SK-N-SH treated with all-trans-retinoic acid at 6 μM for 48 hours (cell line): Measurements from ENCODE around the gene ACO2.

Experiments used
- ARNTL ChIP-seq: fragments of 450-650 bp; formaldehyde crosslinking; IDR thresholded peaks from 2 replicates; pipeline ENCODE4 v1.5.0; 2020; ENCODE audit warnings: low read depth, mild to moderate bottlenecking, moderate library complexity, borderline replicate concordance
- BACH2 ChIP-seq: fragments of 250-450 bp; sonication (Bioruptor Pico); IDR thresholded peaks from 2 replicates; pipeline ENCODE4 v1.9.0; 2021; ENCODE audit warnings: mild to moderate bottlenecking, borderline replicate concordance
- ESRRG ChIP-seq: fragments of 250-450 bp; sonication (Bioruptor Pico); IDR thresholded peaks from 2 replicates; pipeline ENCODE4 v1.6.1; 2021; ENCODE audit warnings: mild to moderate bottlenecking
- OSR1 ChIP-seq: fragments of 250-450 bp; sonication (Bioruptor Pico); IDR thresholded peaks from 2 replicates; pipeline ENCODE4 v1.8.0; 2022; ENCODE audit warnings: moderate library complexity, mild to moderate bottlenecking, inconsistent platforms
- SNAI2 ChIP-seq: fragments of 250-450 bp; sonication (Bioruptor Pico); IDR thresholded peaks from 2 replicates; pipeline ENCODE4 v1.5.0; 2020; ENCODE audit warnings: mild to moderate bottlenecking, moderate library complexity
- TCF4 ChIP-seq: fragments of 250-450 bp; sonication (Bioruptor Pico); IDR thresholded peaks from 2 replicates; pipeline ENCODE4 v1.8.0; 2021; ENCODE audit warnings: mild to moderate bottlenecking, moderate library complexity, borderline replicate concordance
- ZFP3 ChIP-seq: fragments of 250-450 bp; sonication (Bioruptor Pico); IDR thresholded peaks from 2 replicates; pipeline ENCODE4 v1.5.0; 2020; ENCODE audit warnings: mild to moderate bottlenecking, moderate library complexity
- ZNF70 ChIP-seq: fragments of 450-650 bp; formaldehyde crosslinking; IDR thresholded peaks from 2 replicates; pipeline ENCODE4 v1.5.0; 2020; ENCODE audit warnings: mild to moderate bottlenecking, moderate library complexity
- TF ChIP-seq, protein P1 (sequence below): fragments of 250-450 bp; sonication (Bioruptor Pico); IDR thresholded peaks from 2 replicates; pipeline ENCODE4 v1.8.0; 2020; ENCODE audit warnings: mild to moderate bottlenecking, moderate library complexity, borderline replicate concordance
- TF ChIP-seq, protein P2 (sequence below): fragments of 250-450 bp; sonication (Bioruptor Pico); IDR thresholded peaks from 2 replicates; pipeline ENCODE4 v1.5.0; 2020; ENCODE audit warnings: mild to moderate bottlenecking, moderate library complexity
- TF ChIP-seq, protein P3 (sequence below): fragments of 250-450 bp; sonication (Bioruptor Pico); IDR thresholded peaks from 2 replicates; pipeline ENCODE4 v1.5.1; 2021; ENCODE audit warnings: mild to moderate bottlenecking, moderate library complexity
- TF ChIP-seq, protein P4 (sequence below): fragments of 250-450 bp; sonication (Bioruptor Pico); IDR thresholded peaks from 2 replicates; pipeline ENCODE4 v1.8.0; 2021; ENCODE audit warnings: low read depth, mild to moderate bottlenecking, moderate library complexity, borderline replicate concordance

DNA sequence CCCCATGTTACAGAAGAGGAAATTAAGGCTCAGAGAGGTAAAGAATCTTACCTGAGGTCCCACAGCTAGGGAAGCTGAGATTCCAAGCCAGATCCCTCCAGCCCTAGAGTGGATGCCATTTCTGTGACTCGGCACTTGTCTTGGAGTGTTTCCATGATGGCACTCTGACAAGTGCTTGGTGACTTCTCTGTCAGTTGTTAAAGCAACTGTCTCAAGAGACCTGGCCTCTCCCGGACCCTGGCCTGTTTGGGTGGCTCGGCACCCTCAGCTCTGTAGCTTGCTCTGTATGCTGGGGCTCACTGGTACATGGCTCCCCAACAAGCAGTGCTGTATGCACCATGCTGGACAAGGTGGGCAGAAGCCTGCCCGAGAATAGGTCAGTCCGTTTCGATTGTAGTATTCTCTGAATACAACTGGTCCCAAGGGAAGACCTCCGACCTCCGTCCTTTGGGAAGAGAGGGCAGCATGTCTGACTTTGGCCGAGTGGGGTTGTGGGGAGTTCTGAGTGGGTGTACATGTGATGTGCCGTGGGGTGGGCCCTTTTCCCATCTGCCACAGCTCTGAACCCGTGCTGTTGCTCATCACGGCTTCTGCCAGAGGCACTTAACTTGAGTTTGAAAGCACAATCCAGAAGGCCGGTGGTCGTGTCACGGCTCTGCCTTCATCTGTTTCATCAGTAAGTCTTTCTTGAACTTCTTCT is 12.4 kb downstream of the ACO2 start:
- TF ChIP-seq SNAI2 (no peak), BACH2 (no peak), ESRRG (CRISPR knock-in tag) (no peak), OSR1 (CRISPR knock-in tag) (no peak), ZNF70 (CRISPR knock-in tag) (no peak), TCF4 (CRISPR knock-in tag) (no peak), ZFP3 (CRISPR knock-in tag) (no peak), ARNTL (CRISPR knock-in tag) (no peak)
- TF ChIP-seq, protein P1, sequence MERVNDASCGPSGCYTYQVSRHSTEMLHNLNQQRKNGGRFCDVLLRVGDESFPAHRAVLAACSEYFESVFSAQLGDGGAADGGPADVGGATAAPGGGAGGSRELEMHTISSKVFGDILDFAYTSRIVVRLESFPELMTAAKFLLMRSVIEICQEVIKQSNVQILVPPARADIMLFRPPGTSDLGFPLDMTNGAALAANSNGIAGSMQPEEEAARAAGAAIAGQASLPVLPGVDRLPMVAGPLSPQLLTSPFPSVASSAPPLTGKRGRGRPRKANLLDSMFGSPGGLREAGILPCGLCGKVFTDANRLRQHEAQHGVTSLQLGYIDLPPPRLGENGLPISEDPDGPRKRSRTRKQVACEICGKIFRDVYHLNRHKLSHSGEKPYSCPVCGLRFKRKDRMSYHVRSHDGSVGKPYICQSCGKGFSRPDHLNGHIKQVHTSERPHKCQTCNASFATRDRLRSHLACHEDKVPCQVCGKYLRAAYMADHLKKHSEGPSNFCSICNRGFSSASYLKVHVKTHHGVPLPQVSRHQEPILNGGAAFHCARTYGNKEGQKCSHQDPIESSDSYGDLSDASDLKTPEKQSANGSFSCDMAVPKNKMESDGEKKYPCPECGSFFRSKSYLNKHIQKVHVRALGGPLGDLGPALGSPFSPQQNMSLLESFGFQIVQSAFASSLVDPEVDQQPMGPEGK (CRISPR knock-in tag), result no peak
- TF ChIP-seq, protein P2, sequence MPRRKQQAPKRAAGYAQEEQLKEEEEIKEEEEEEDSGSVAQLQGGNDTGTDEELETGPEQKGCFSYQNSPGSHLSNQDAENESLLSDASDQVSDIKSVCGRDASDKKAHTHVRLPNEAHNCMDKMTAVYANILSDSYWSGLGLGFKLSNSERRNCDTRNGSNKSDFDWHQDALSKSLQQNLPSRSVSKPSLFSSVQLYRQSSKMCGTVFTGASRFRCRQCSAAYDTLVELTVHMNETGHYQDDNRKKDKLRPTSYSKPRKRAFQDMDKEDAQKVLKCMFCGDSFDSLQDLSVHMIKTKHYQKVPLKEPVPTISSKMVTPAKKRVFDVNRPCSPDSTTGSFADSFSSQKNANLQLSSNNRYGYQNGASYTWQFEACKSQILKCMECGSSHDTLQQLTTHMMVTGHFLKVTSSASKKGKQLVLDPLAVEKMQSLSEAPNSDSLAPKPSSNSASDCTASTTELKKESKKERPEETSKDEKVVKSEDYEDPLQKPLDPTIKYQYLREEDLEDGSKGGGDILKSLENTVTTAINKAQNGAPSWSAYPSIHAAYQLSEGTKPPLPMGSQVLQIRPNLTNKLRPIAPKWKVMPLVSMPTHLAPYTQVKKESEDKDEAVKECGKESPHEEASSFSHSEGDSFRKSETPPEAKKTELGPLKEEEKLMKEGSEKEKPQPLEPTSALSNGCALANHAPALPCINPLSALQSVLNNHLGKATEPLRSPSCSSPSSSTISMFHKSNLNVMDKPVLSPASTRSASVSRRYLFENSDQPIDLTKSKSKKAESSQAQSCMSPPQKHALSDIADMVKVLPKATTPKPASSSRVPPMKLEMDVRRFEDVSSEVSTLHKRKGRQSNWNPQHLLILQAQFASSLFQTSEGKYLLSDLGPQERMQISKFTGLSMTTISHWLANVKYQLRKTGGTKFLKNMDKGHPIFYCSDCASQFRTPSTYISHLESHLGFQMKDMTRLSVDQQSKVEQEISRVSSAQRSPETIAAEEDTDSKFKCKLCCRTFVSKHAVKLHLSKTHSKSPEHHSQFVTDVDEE (CRISPR knock-in tag), result no peak
- TF ChIP-seq, protein P3, sequence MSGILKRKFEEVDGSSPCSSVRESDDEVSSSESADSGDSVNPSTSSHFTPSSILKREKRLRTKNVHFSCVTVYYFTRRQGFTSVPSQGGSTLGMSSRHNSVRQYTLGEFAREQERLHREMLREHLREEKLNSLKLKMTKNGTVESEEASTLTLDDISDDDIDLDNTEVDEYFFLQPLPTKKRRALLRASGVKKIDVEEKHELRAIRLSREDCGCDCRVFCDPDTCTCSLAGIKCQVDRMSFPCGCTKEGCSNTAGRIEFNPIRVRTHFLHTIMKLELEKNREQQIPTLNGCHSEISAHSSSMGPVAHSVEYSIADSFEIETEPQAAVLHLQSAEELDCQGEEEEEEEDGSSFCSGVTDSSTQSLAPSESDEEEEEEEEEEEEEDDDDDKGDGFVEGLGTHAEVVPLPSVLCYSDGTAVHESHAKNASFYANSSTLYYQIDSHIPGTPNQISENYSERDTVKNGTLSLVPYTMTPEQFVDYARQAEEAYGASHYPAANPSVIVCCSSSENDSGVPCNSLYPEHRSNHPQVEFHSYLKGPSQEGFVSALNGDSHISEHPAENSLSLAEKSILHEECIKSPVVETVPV (CRISPR knock-in tag), result no peak
- TF ChIP-seq, protein P4, sequence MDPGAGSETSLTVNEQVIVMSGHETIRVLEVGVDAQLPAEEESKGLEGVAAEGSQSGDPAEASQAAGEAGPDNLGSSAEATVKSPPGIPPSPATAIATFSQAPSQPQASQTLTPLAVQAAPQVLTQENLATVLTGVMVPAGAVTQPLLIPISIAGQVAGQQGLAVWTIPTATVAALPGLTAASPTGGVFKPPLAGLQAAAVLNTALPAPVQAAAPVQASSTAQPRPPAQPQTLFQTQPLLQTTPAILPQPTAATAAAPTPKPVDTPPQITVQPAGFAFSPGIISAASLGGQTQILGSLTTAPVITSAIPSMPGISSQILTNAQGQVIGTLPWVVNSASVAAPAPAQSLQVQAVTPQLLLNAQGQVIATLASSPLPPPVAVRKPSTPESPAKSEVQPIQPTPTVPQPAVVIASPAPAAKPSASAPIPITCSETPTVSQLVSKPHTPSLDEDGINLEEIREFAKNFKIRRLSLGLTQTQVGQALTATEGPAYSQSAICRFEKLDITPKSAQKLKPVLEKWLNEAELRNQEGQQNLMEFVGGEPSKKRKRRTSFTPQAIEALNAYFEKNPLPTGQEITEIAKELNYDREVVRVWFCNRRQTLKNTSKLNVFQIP (CRISPR knock-in tag), result no peak
